Nephron progenitor cell (in vitro differentiated cells): ENCODE results near the gene GBE1.

ENCODE experiments used
- DNase-seq: peaks from one replicate; pipeline ENCODE4 v3.0.0; 2021
- H3K27ac Mint-ChIP-seq: 2 replicates; pipeline ENCODE4 v1.8.0; 2021; ENCODE audit warnings: mild to moderate bottlenecking, moderate library complexity, mixed read lengths
- H3K27me3 Mint-ChIP-seq: 2 replicates; pipeline ENCODE4 v1.8.0; 2021; ENCODE audit warnings: mild to moderate bottlenecking, low read depth, mixed read lengths; ENCODE audit not compliant: poor library complexity
- H3K36me3 Mint-ChIP-seq: 2 replicates; pipeline ENCODE4 v1.8.0; 2021; ENCODE audit warnings: low read depth, mixed read lengths
- H3K4me1 Mint-ChIP-seq: 2 replicates; pipeline ENCODE4 v1.8.0; 2021; ENCODE audit warnings: mixed read lengths
- H3K4me3 Mint-ChIP-seq: 2 replicates; pipeline ENCODE4 v1.8.0; 2021; ENCODE audit warnings: mild to moderate bottlenecking, moderate library complexity, mixed read lengths
- H3K9me3 Mint-ChIP-seq: 2 replicates; pipeline ENCODE4 v1.8.0; 2021; ENCODE audit warnings: mild to moderate bottlenecking, moderate library complexity, mixed read lengths
- CTCF ChIP-seq: fragments of 200-600 bp; sonication (generic); IDR thresholded peaks from 2 replicates; pipeline ENCODE4 v1.5.0; 2021; ENCODE audit warnings: antibody characterized with exemption

The GBE1 gene

GRCh38 chr3:81516042-81516441, 245.4 kb downstream of the GBE1 start:
- no peak for DNase-seq
- no peak overlapping the region for H3K27ac Mint-ChIP-seq
- H3K9me3 Mint-ChIP-seq, result no peaks in the 10 kb centered on the region
- peaks cover 4% of the 10 kb centered on the region for H3K4me1 Mint-ChIP-seq
- H3K27me3 Mint-ChIP-seq, result no peaks in the 10 kb centered on the region
- no peak for TF ChIP-seq CTCF
- H3K4me3 Mint-ChIP-seq, result no peak overlapping the region
- no peaks in the 10 kb centered on the region for H3K36me3 Mint-ChIP-seq

GRCh38 chr3:81513591-81513990, 247.9 kb downstream of the GBE1 start:
- H3K4me1 Mint-ChIP-seq, result peaks cover 6% of the 10 kb centered on the region
- no peak for TF ChIP-seq CTCF
- no peak overlapping the region for H3K27ac Mint-ChIP-seq
- no peak for DNase-seq
- H3K9me3 Mint-ChIP-seq, result no peaks in the 10 kb centered on the region
- H3K27me3 Mint-ChIP-seq, result no peaks in the 10 kb centered on the region
- no peak overlapping the region for H3K4me3 Mint-ChIP-seq
- no peaks in the 10 kb centered on the region for H3K36me3 Mint-ChIP-seq

- H3K9me3 Mint-ChIP-seq, result peaks cover 12% of the 10 kb centered on the region
- no peaks in the 10 kb centered on the region for H3K4me1 Mint-ChIP-seq
Observed at GRCh38 chr3:81503026-81503425, 258.4 kb downstream of the GBE1 start.

GRCh38 chr3:81502236-81502635, 259.2 kb downstream of the GBE1 start:
- Mint-ChIP-seq H3K36me3 (peaks cover 34% of the 10 kb centered on the region), H3K27ac (no peak overlapping the region), H3K4me1 (no peaks in the 10 kb centered on the region), H3K27me3 (no peaks in the 10 kb centered on the region), H3K4me3 (no peak overlapping the region), H3K9me3 (peaks cover 12% of the 10 kb centered on the region)
- no peak for TF ChIP-seq CTCF
- DNase-seq, result no peak

More at GRCh38 chr3:81503026-81503425, 258.4 kb downstream of the GBE1 start:
- Mint-ChIP-seq H3K4me3 (no peak overlapping the region), H3K27me3 (no peaks in the 10 kb centered on the region), H3K27ac (no peak overlapping the region), H3K36me3 (peaks cover 34% of the 10 kb centered on the region)
- DNase-seq, result no peak
- TF ChIP-seq CTCF, result no peak

- no peak for TF ChIP-seq CTCF
- Mint-ChIP-seq H3K4me3 (no peak overlapping the region), H3K9me3 (peaks cover 8% of the 10 kb centered on the region), H3K27ac (no peak overlapping the region), H3K36me3 (peaks cover 21% of the 10 kb centered on the region), H3K27me3 (no peaks in the 10 kb centered on the region), H3K4me1 (no peaks in the 10 kb centered on the region)
- no peak for DNase-seq
Observed at GRCh38 chr3:81500039-81500438, 261.4 kb downstream of the GBE1 start.

GRCh38 chr3:81497572-81498251, 263.7 kb downstream of the GBE1 start:
- no peak for TF ChIP-seq CTCF

More at GRCh38 chr3:81497572-81498251, 263.7 kb downstream of the GBE1 start:
- peaks cover 8% of the 10 kb centered on the region for H3K9me3 Mint-ChIP-seq
- H3K27me3 Mint-ChIP-seq, result no peaks in the 10 kb centered on the region
- H3K27ac Mint-ChIP-seq, result no peak overlapping the region
- no peak overlapping the region for H3K4me3 Mint-ChIP-seq
- H3K4me1 Mint-ChIP-seq, result no peaks in the 10 kb centered on the region
- no peak for DNase-seq
- H3K36me3 Mint-ChIP-seq, result peaks cover 9% of the 10 kb centered on the region
